HUES48 (cell line): Measurements from ENCODE around the gene GFRA4.
"Not testable (repeated sequence)": the region's sequence is repeated elsewhere in the genome, so short reads cannot be mapped to it uniquely, and the experiment has no call there.

Source experiments
- H3K27ac ChIP-seq: one replicate; pipeline ENCODE4 v1.7.0; 2013; ENCODE audit warnings: low read depth, low read length, inconsistent platforms
- H3K27me3 ChIP-seq: 2 replicates; pipeline ENCODE4 v1.6.1; 2013; ENCODE audit warnings: mild to moderate bottlenecking, low read length; ENCODE audit not compliant: control insufficient read depth, insufficient read depth
- H3K36me3 ChIP-seq: 2 replicates; pipeline ENCODE4 v1.6.1; 2013; ENCODE audit warnings: low read length; ENCODE audit not compliant: control insufficient read depth, insufficient read depth
- H3K4me1 ChIP-seq: 2 replicates; pipeline ENCODE4 v1.6.1; 2013; ENCODE audit warnings: mild to moderate bottlenecking, low read length; ENCODE audit not compliant: control insufficient read depth, insufficient read depth
- H3K4me3 ChIP-seq: 2 replicates; pipeline ENCODE4 v1.5.1; 2013; ENCODE audit warnings: mild to moderate bottlenecking, low read depth, low read length
- H3K9ac ChIP-seq: 2 replicates; pipeline ENCODE4 v1.6.1; 2013; ENCODE audit warnings: mild to moderate bottlenecking, low read depth, low read length, moderate library complexity
- H3K9me3 ChIP-seq: 2 replicates; pipeline ENCODE4 v1.6.1; 2013; ENCODE audit warnings: low read length; ENCODE audit not compliant: control insufficient read depth, insufficient read depth

GFRA4 gene

GRCh38 chr20:3629893-3630292 lies 33.3 kb downstream of the GFRA4 start:
- Histone ChIP-seq H3K27me3 (no peaks in the 10 kb centered on the region), H3K4me3 (no peak overlapping the region), H3K9ac (no peak overlapping the region), H3K9me3 (no peaks in the 10 kb centered on the region), H3K36me3 (no peaks in the 10 kb centered on the region), H3K4me1 (peaks cover 10% of the 10 kb centered on the region), H3K27ac (peak overlapping the region; percentile 32)

- no peak overlapping the region for H3K27ac ChIP-seq
- no peaks in the 10 kb centered on the region for H3K27me3 ChIP-seq
- no peak overlapping the region for H3K9ac ChIP-seq
- H3K4me3 ChIP-seq = no peak overlapping the region
- H3K4me1 ChIP-seq = peaks cover 10% of the 10 kb centered on the region
- no peaks in the 10 kb centered on the region for H3K9me3 ChIP-seq
- no peaks in the 10 kb centered on the region for H3K36me3 ChIP-seq
These were observed 34.5 kb downstream of the GFRA4 start for GRCh38 chr20:3628502-3629314.

GRCh38 chr20:3627476-3627875 lies 35.7 kb downstream of the GFRA4 start:
- no peaks in the 10 kb centered on the region for H3K27me3 ChIP-seq
- no peaks in the 10 kb centered on the region for H3K36me3 ChIP-seq
- H3K27ac ChIP-seq = no peak overlapping the region
- H3K4me3 ChIP-seq = no peak overlapping the region
- H3K4me1 ChIP-seq = peaks cover 10% of the 10 kb centered on the region
- H3K9me3 ChIP-seq = no peaks in the 10 kb centered on the region
- no peak overlapping the region for H3K9ac ChIP-seq

- H3K4me3 ChIP-seq = no peak overlapping the region
- no peak overlapping the region for H3K27ac ChIP-seq
- H3K9ac ChIP-seq = no peak overlapping the region
- H3K36me3 ChIP-seq = no peaks in the 10 kb centered on the region
- H3K27me3 ChIP-seq = no peaks in the 10 kb centered on the region
- H3K4me1 ChIP-seq = no peaks in the 10 kb centered on the region
- no peaks in the 10 kb centered on the region for H3K9me3 ChIP-seq
These were observed 40.8 kb downstream of the GFRA4 start for GRCh38 chr20:3622406-3622805.

GRCh38 chr20:3621111-3621510 lies 42.1 kb downstream of the GFRA4 start:
- Histone ChIP-seq H3K27ac (no peak overlapping the region), H3K36me3 (no peaks in the 10 kb centered on the region), H3K4me3 (no peak overlapping the region), H3K27me3 (no peaks in the 10 kb centered on the region), H3K9ac (no peak overlapping the region), H3K4me1 (peaks cover 1% of the 10 kb centered on the region; the same call in 1 of the 2 replicates), H3K9me3 (no peaks in the 10 kb centered on the region)

GRCh38 chr20:3616250-3616649 lies 46.9 kb downstream of the GFRA4 start:
- Histone ChIP-seq H3K9ac (no peak overlapping the region), H3K27me3 (no peaks in the 10 kb centered on the region), H3K9me3 (no peaks in the 10 kb centered on the region), H3K4me3 (no peak overlapping the region), H3K4me1 (peaks cover 3% of the 10 kb centered on the region; the same call in 1 of the 2 replicates), H3K36me3 (no peaks in the 10 kb centered on the region), H3K27ac (no peak overlapping the region)

GRCh38 chr20:3615171-3615840 lies 47.9 kb downstream of the GFRA4 start:
- H3K36me3 ChIP-seq, H3K4me1 ChIP-seq, H3K27me3 ChIP-seq, H3K4me3 ChIP-seq, H3K9ac ChIP-seq, H3K27ac ChIP-seq, H3K9me3 ChIP-seq: not testable (repeated sequence)

GRCh38 chr20:3614466-3614865 lies 48.7 kb downstream of the GFRA4 start:
- Histone ChIP-seq H3K4me3 (no peak overlapping the region), H3K27ac (no peak overlapping the region), H3K36me3 (no peaks in the 10 kb centered on the region), H3K4me1 (peaks cover 3% of the 10 kb centered on the region; the same call in 1 of the 2 replicates), H3K27me3 (no peaks in the 10 kb centered on the region), H3K9me3 (no peaks in the 10 kb centered on the region), H3K9ac (no peak overlapping the region)

- no peak overlapping the region for H3K9ac ChIP-seq
- peaks cover 3% of the 10 kb centered on the region; the same call in 1 of the 2 replicates for H3K4me1 ChIP-seq
- no peaks in the 10 kb centered on the region for H3K27me3 ChIP-seq
- H3K9me3 ChIP-seq = no peaks in the 10 kb centered on the region
- no peaks in the 10 kb centered on the region for H3K36me3 ChIP-seq
- H3K4me3 ChIP-seq = no peak overlapping the region
- H3K27ac ChIP-seq = no peak overlapping the region
These were observed 49.3 kb downstream of the GFRA4 start for GRCh38 chr20:3613821-3614440.

GRCh38 chr20:3612795-3613572 lies 50.2 kb downstream of the GFRA4 start:
- no peak overlapping the region for H3K4me3 ChIP-seq
- no peaks in the 10 kb centered on the region for H3K36me3 ChIP-seq
- H3K27ac ChIP-seq = no peak overlapping the region
- H3K27me3 ChIP-seq = no peaks in the 10 kb centered on the region
- peaks cover 3% of the 10 kb centered on the region; the same call in 1 of the 2 replicates for H3K4me1 ChIP-seq
- H3K9ac ChIP-seq = no peak overlapping the region
- no peaks in the 10 kb centered on the region for H3K9me3 ChIP-seq
